PC-3 (cell line): ENCODE data around the gene USH1C. TPM values are rescaled to one million over a fixed set of nuclear protein-coding genes. Genes with fewer than 3 reads are reported as not detected.

Source experiments
- ATAC-seq: fragments of 200-7000 bp; cut with Tn5 transposase; 2 replicates; pipeline ENCODE4 v1.9.1; 2020; ENCODE audit warnings: mild to moderate bottlenecking, moderate library complexity
- BruUV-seq: library from RNA; stranded (reverse); fragments of 400-500 nt; replicated peaks from 2 replicates; lab custom pipeline; 2021; lab: Mats Ljungman, UMichigan
- CTCF ChIA-PET: fragments of 300-600 bp; sonication (Branson Sonifier 250); formaldehyde crosslinking; loops from one replicate; lab custom pipeline; 2022; ENCODE audit warnings: antibody characterized with exemption; lab: Charles Lee
- POLR2A ChIA-PET: fragments of 300-600 bp; sonication (Branson Sonifier 250); formaldehyde crosslinking; loops from one replicate; lab custom pipeline; 2022; ENCODE audit warnings: antibody characterized with exemption; ENCODE audit not compliant: unreplicated experiment; lab: Charles Lee
- DNase-seq: peaks from one replicate; pipeline ENCODE4 v3.0.0-alpha.2; 2015
- H2AFZ ChIP-seq: fragments of 300-600 bp; sonication (generic); 2 replicates; pipeline ENCODE4 v1.6.0; 2016; ENCODE audit warnings: antibody characterized with exemption, low read length
- H3F3A ChIP-seq: fragments of 300-600 bp; sonication (generic); one replicate; pipeline ENCODE4 v1.6.0; 2017; ENCODE audit warnings: antibody characterized with exemption, low read length, control low read depth, mild to moderate bottlenecking; ENCODE audit not compliant: unreplicated experiment
- H3K27ac ChIP-seq: fragments of 300-600 bp; sonication (generic); 2 replicates; pipeline ENCODE4 v1.5.1; 2016; ENCODE audit warnings: mild to moderate bottlenecking, low read length
- H3K27me3 ChIP-seq: fragments of 300-600 bp; sonication (generic); 2 replicates; pipeline ENCODE4 v1.6.1; 2016; ENCODE audit warnings: low read length, mixed read lengths
- H3K36me3 ChIP-seq: fragments of 300-600 bp; sonication (generic); 2 replicates; pipeline ENCODE4 v1.6.1; 2016; ENCODE audit warnings: low read depth, mixed run types, low read length, mixed read lengths
- H3K4me1 ChIP-seq: fragments of 300-600 bp; sonication (generic); 2 replicates; pipeline ENCODE4 v1.5.1; 2016; ENCODE audit warnings: low read length; ENCODE audit not compliant: insufficient read depth
- H3K4me2 ChIP-seq: fragments of 300-600 bp; sonication (generic); 2 replicates; pipeline ENCODE4 v1.6.0; 2016; ENCODE audit warnings: low read length
- H3K4me3 ChIP-seq: fragments of 300-600 bp; sonication (generic); 2 replicates; pipeline ENCODE4 v1.5.1; 2016; ENCODE audit warnings: mild to moderate bottlenecking, low read length, mixed read lengths
- H3K79me2 ChIP-seq: fragments of 300-600 bp; sonication (generic); 2 replicates; pipeline ENCODE4 v1.6.1; 2017; ENCODE audit warnings: low read length, mixed read lengths
- H3K9ac ChIP-seq: fragments of 300-600 bp; sonication (generic); 2 replicates; pipeline ENCODE4 v1.6.0; 2016; ENCODE audit warnings: mild to moderate bottlenecking, low read length
- H3K9me2 ChIP-seq: fragments of 300-600 bp; sonication (generic); replicated peaks from 2 replicates; pipeline ENCODE4 v1.6.1; 2016; ENCODE audit warnings: mixed run types, low read length, mixed read lengths
- H3K9me3 ChIP-seq: fragments of 300-600 bp; sonication (generic); 2 replicates; pipeline ENCODE4 v1.6.1; 2016; ENCODE audit warnings: low read length, mixed read lengths
- H4K20me1 ChIP-seq: fragments of 300-600 bp; sonication (generic); 2 replicates; pipeline ENCODE4 v1.6.1; 2016; ENCODE audit warnings: low read length, mixed read lengths
- CTCF ChIP-seq: fragments of 300-600 bp; sonication (generic); conservative IDR thresholded peaks from 2 replicates; pipeline ENCODE4 v1.5.1; 2017; ENCODE audit warnings: antibody characterized with exemption, low read depth, mild to moderate bottlenecking, low read length
- EZH2 ChIP-seq: fragments of 300-600 bp; sonication (generic); IDR thresholded peaks from one replicate; pipeline ENCODE4 v1.6.1; 2017; ENCODE audit warnings: antibody characterized with exemption, mild to moderate bottlenecking, low read length; ENCODE audit not compliant: unreplicated experiment
- EZH2phosphoT487 ChIP-seq: fragments of 300-600 bp; sonication (generic); IDR thresholded peaks from 2 replicates; pipeline ENCODE4 v1.6.1; 2018; ENCODE audit warnings: mild to moderate bottlenecking, antibody characterized with exemption, low read length, borderline replicate concordance
- intact Hi-C: fragments of 100-400 bp; cut with micrococcal nuclease; formaldehyde crosslinking; loops from 2 replicates; pipeline ENCODE4 v1.9.0; 2023
- total RNA-seq: library from RNA; depleted of rRNA; stranded (reverse); fragments of >200 nt; gene quantifications from 2 replicates; pipeline ENCODE4 v1.2.3, GENCODE V29; 2014

USH1C gene
- total RNA-seq, 1 experiment from 2014 or later = not detected

- POLR2A ChIA-PET = no interaction called here
- Histone ChIP-seq H3K4me3 (no peak overlapping the region), H3K9ac (no peak overlapping the region), H3F3A (no peaks in the 10 kb centered on the region), H3K27ac (no peak overlapping the region), H3K79me2 (no peaks in the 10 kb centered on the region), H4K20me1 (no peaks in the 10 kb centered on the region), H3K9me3 (no peaks in the 10 kb centered on the region), H3K4me2 (no peak overlapping the region), H3K36me3 (no peaks in the 10 kb centered on the region), H3K4me1 (no peaks in the 10 kb centered on the region), H3K27me3 (peaks cover 43% of the 10 kb centered on the region), H3K9me2 (no peaks in the 10 kb centered on the region), H2AFZ (no peak overlapping the region)
- TF ChIP-seq CTCF (no peak), EZH2 (no peak), EZH2phosphoT487 (no peak)
- no TSS peak for BruUV-seq
- ATAC-seq (no peak), DNase-seq (no peak)
- CTCF ChIA-PET = interaction anchor here (0.7 kb wide), 1 partner anchor 17 kb away, joined by 3 read pairs; no protein-coding TSS in a partner anchor
- intact Hi-C loops = no loop called here
Measured at GRCh38 chr11:17511571-17511970, 32.6 kb downstream of the USH1C start.

- Histone ChIP-seq H3K36me3 (no peaks in the 10 kb centered on the region), H3K9ac (no peak overlapping the region), H3K27ac (no peak overlapping the region), H3K4me1 (no peaks in the 10 kb centered on the region), H3K9me3 (no peaks in the 10 kb centered on the region), H3K27me3 (peaks cover 36% of the 10 kb centered on the region), H3F3A (no peaks in the 10 kb centered on the region), H3K4me3 (no peak overlapping the region), H2AFZ (no peak overlapping the region), H3K9me2 (no peaks in the 10 kb centered on the region), H3K79me2 (no peaks in the 10 kb centered on the region), H4K20me1 (no peaks in the 10 kb centered on the region), H3K4me2 (no peak overlapping the region)
- intact Hi-C loops = no loop called here
- POLR2A ChIA-PET = no interaction called here
- TF ChIP-seq EZH2phosphoT487 (no peak), CTCF (no peak), EZH2 (no peak)
- no TSS peak for BruUV-seq
- no peak for ATAC-seq
- CTCF ChIA-PET = no interaction called here
- no peak for DNase-seq
Measured at GRCh38 chr11:17510507-17511206, 33.6 kb downstream of the USH1C start.

- intact Hi-C loops = loop anchor here (10.0 kb wide), 1 partner anchor 274 kb away; no protein-coding TSS in a partner anchor
- POLR2A ChIA-PET = no interaction called here
Measured at GRCh38 chr11:17508791-17509190, 35.4 kb downstream of the USH1C start.

More at GRCh38 chr11:17508791-17509190, 35.4 kb downstream of the USH1C start:
- no peaks in the 10 kb centered on the region for H3K36me3 ChIP-seq
- BruUV-seq = no TSS peak
- TF ChIP-seq CTCF (no peak), EZH2 (no peak), EZH2phosphoT487 (no peak)
- H3F3A ChIP-seq = no peaks in the 10 kb centered on the region
- peaks cover 36% of the 10 kb centered on the region for H3K27me3 ChIP-seq
- no peaks in the 10 kb centered on the region for H3K9me2 ChIP-seq
- no peak for ATAC-seq
- no peaks in the 10 kb centered on the region for H3K4me1 ChIP-seq
- CTCF ChIA-PET = interaction anchor here (0.5 kb wide), 1 partner anchor 251 kb away, joined by 5 read pairs; no protein-coding TSS in a partner anchor
- no peaks in the 10 kb centered on the region for H3K79me2 ChIP-seq
- no peaks in the 10 kb centered on the region for H4K20me1 ChIP-seq
- H3K4me2 ChIP-seq = no peak overlapping the region
- no peaks in the 10 kb centered on the region for H3K9me3 ChIP-seq
- DNase-seq = no peak
- no peak overlapping the region for H3K27ac ChIP-seq
- no peak overlapping the region for H3K4me3 ChIP-seq
- H3K9ac ChIP-seq = no peak overlapping the region
- no peak overlapping the region for H2AFZ ChIP-seq
